ENCODE data around the gene CHRM2. TPM values are rescaled to one million over a fixed set of nuclear protein-coding genes. Genes with fewer than 3 reads are reported as not detected.

The CHRM2 gene
- total RNA-seq, 1 donor from 2014 or later = not detected

GRCh38 chr7:136897676-136898075, 29.2 kb downstream of the CHRM2 start:
- no peaks in the 10 kb centered on the region for H3K27me3 ChIP-seq
- no peak for DNase-seq (ENCODE audit: low spot score in 2 of 2)
- no peaks in the 10 kb centered on the region for H3K9me3 ChIP-seq
- no peak overlapping the region for H3K27ac ChIP-seq
- no peak overlapping the region for H3K4me3 ChIP-seq
- no peak for TF ChIP-seq CTCF (IDR thresholded peaks at IDR 0.05)
- H3K4me1 ChIP-seq = no peaks in the 10 kb centered on the region
- intact Hi-C loops (cut with DNase I) = no loop called here
- H3K36me3 ChIP-seq = no peaks in the 10 kb centered on the region

- Histone ChIP-seq H3K4me1 (no peaks in the 10 kb centered on the region), H3K27ac (no peak overlapping the region), H3K27me3 (no peaks in the 10 kb centered on the region), H3K9me3 (no peaks in the 10 kb centered on the region), H3K36me3 (no peaks in the 10 kb centered on the region), H3K4me3 (no peak overlapping the region)
- intact Hi-C loops (cut with DNase I) = no loop called here
- no peak for TF ChIP-seq CTCF (IDR thresholded peaks at IDR 0.05)
- DNase-seq (ENCODE audit: low spot score in 2 of 2) = no peak
Observed at GRCh38 chr7:136900005-136900404, 31.6 kb downstream of the CHRM2 start.

- H3K4me3 ChIP-seq = no peak overlapping the region
- intact Hi-C loops (cut with DNase I) = no loop called here
- H3K4me1 ChIP-seq = no peaks in the 10 kb centered on the region
- no peaks in the 10 kb centered on the region for H3K9me3 ChIP-seq
- H3K27me3 ChIP-seq = no peaks in the 10 kb centered on the region
- H3K36me3 ChIP-seq = no peaks in the 10 kb centered on the region
- H3K27ac ChIP-seq = no peak overlapping the region
- DNase-seq (ENCODE audit: low spot score in 2 of 2) = no peak
- TF ChIP-seq CTCF (IDR thresholded peaks at IDR 0.05) = no peak
Observed at GRCh38 chr7:136910771-136911170, 42.3 kb downstream of the CHRM2 start.

GRCh38 chr7:136911344-136911743, 42.9 kb downstream of the CHRM2 start:
- H3K36me3 ChIP-seq = no peaks in the 10 kb centered on the region
- no peak for TF ChIP-seq CTCF (IDR thresholded peaks at IDR 0.05)

GRCh38 chr7:136912339-136912738, 43.9 kb downstream of the CHRM2 start:
- no peak overlapping the region for H3K27ac ChIP-seq
- no peaks in the 10 kb centered on the region for H3K27me3 ChIP-seq
- no peaks in the 10 kb centered on the region for H3K9me3 ChIP-seq
- no peak for DNase-seq (ENCODE audit: low spot score in 2 of 2)
- H3K36me3 ChIP-seq = no peaks in the 10 kb centered on the region
- no peaks in the 10 kb centered on the region for H3K4me1 ChIP-seq
- no peak overlapping the region for H3K4me3 ChIP-seq
- intact Hi-C loops (cut with DNase I) = no loop called here
- no peak for TF ChIP-seq CTCF (IDR thresholded peaks at IDR 0.05)

More at GRCh38 chr7:136911344-136911743, 42.9 kb downstream of the CHRM2 start:
- no peaks in the 10 kb centered on the region for H3K27me3 ChIP-seq
- no peaks in the 10 kb centered on the region for H3K4me1 ChIP-seq
- DNase-seq (ENCODE audit: low spot score in 2 of 2) = no peak
- intact Hi-C loops (cut with DNase I) = no loop called here
- H3K9me3 ChIP-seq = no peaks in the 10 kb centered on the region
- no peak overlapping the region for H3K27ac ChIP-seq
- H3K4me3 ChIP-seq = no peak overlapping the region

- intact Hi-C loops (cut with DNase I) = no loop called here
- no peak for TF ChIP-seq CTCF (IDR thresholded peaks at IDR 0.05)
- no peak for DNase-seq (ENCODE audit: low spot score in 2 of 2)
- H3K27ac ChIP-seq = no peak overlapping the region
- H3K9me3 ChIP-seq = no peaks in the 10 kb centered on the region
- no peak overlapping the region for H3K4me3 ChIP-seq
- no peaks in the 10 kb centered on the region for H3K27me3 ChIP-seq
- H3K36me3 ChIP-seq = no peaks in the 10 kb centered on the region
- no peaks in the 10 kb centered on the region for H3K4me1 ChIP-seq
Observed at GRCh38 chr7:136914016-136914415, 45.6 kb downstream of the CHRM2 start.

All from ascending aorta (tissue), 2 donors.